ENCODE results near the gene ZBTB46. TPM values are rescaled to one million over a fixed set of nuclear protein-coding genes. Genes with fewer than 3 reads are reported as not detected.

Gene ZBTB46
- total RNA-seq, 1 donor from 2014 or later: 13.8 TPM

- ATAC-seq: no peak
- intact Hi-C loops (cut with DNase I): no loop called here
- DNase-seq (ENCODE audit: missing footprints): peak; percentile 33
Observed at GRCh38 chr20:63697868-63698545, 133.1 kb downstream of the ZBTB46 start.

GRCh38 chr20:63697357-63697867 is 133.7 kb downstream of the ZBTB46 start:
- ATAC-seq (no peak), DNase-seq (ENCODE audit: missing footprints) (peak; percentile 55)
- intact Hi-C loops (cut with DNase I): no loop called here

- peak; percentile 53 for DNase-seq (ENCODE audit: missing footprints)
- intact Hi-C loops (cut with DNase I): no loop called here
- peak; percentile 12 for ATAC-seq
Observed at GRCh38 chr20:63696628-63697356, 134.3 kb downstream of the ZBTB46 start, which contains the start of gene TNFRSF6B. Gene TNFRSF6B (plus strand): TSS chr20:63696652. CDS start chr20:63696768, 116 bp downstream.

- peak; percentile 2 for ATAC-seq
Observed at GRCh38 chr20:63696306-63696627, 134.8 kb downstream of the ZBTB46 start.

GRCh38 chr20:63695424-63696305 is 135.4 kb downstream of the ZBTB46 start:
- intact Hi-C loops (cut with DNase I): no loop called here
- DNase-seq (ENCODE audit: missing footprints) (peak; percentile 87), ATAC-seq (peak; percentile 67)

More at GRCh38 chr20:63696306-63696627, 134.8 kb downstream of the ZBTB46 start:
- peak; percentile 51 for DNase-seq (ENCODE audit: missing footprints)
- intact Hi-C loops (cut with DNase I): no loop called here

GRCh38 chr20:63694584-63695423 is 136.3 kb downstream of the ZBTB46 start:
- intact Hi-C loops (cut with DNase I): no loop called here
- DNase-seq (ENCODE audit: missing footprints) (peak; percentile 66), ATAC-seq (no peak)

GRCh38 chr20:63693733-63694583 is 137.1 kb downstream of the ZBTB46 start:
- ATAC-seq (no peak), DNase-seq (ENCODE audit: missing footprints) (no peak)
- intact Hi-C loops (cut with DNase I): no loop called here

Other genes with a start within 250 kb of the ZBTB46 start
- 6.1 TPM for gene GMEB2, start 204.2 kb downstream of the ZBTB46 start, total RNA-seq
- gene STMN3, start 177.8 kb downstream of the ZBTB46 start, total RNA-seq: 7.1 TPM
- 9.0 TPM for gene RTEL1, start 173.0 kb downstream of the ZBTB46 start, total RNA-seq
- 1.0 TPM for gene TNFRSF6B, start 134.6 kb downstream of the ZBTB46 start, total RNA-seq
- 34.2 TPM for gene ARFRP1, start 123.3 kb downstream of the ZBTB46 start, total RNA-seq
- gene ZGPAT, start 123.2 kb downstream of the ZBTB46 start, total RNA-seq: 15.1 TPM
- 1.6 TPM for gene LIME1, start 94.6 kb downstream of the ZBTB46 start, total RNA-seq
- gene SLC2A4RG, start 91.5 kb downstream of the ZBTB46 start, total RNA-seq: 97.4 TPM
- gene ABHD16B, start 30.2 kb upstream of the ZBTB46 start, total RNA-seq: not detected
- gene TPD52L2, start 34.0 kb upstream of the ZBTB46 start, total RNA-seq: 78.0 TPM
- gene DNAJC5, start 63.9 kb upstream of the ZBTB46 start, total RNA-seq: 41.4 TPM
- gene UCKL1, start 125.2 kb upstream of the ZBTB46 start, total RNA-seq: 52.0 TPM
- 12.2 TPM for gene ZNF512B, start 138.7 kb upstream of the ZBTB46 start, total RNA-seq
- 5.7 TPM for gene SAMD10, start 148.4 kb upstream of the ZBTB46 start, total RNA-seq
- gene PRPF6, start 149.9 kb upstream of the ZBTB46 start, total RNA-seq: 46.4 TPM
- gene C20orf204, start 204.9 kb upstream of the ZBTB46 start, total RNA-seq: 0.30 TPM
- 38.4 TPM for gene SOX18, start 218.4 kb upstream of the ZBTB46 start, total RNA-seq
- 39.0 TPM for gene TCEA2, start 231.9 kb upstream of the ZBTB46 start, total RNA-seq
- 6.6 TPM for gene RGS19, start 248.3 kb upstream of the ZBTB46 start, total RNA-seq
- 0.49 TPM for gene OPRL1, start 248.8 kb upstream of the ZBTB46 start, total RNA-seq